Glomerular visceral epithelial cell (primary cell): ENCODE results near the gene DCPS.
"Not testable (repeated sequence)": the region's sequence is repeated elsewhere in the genome, so short reads cannot be mapped to it uniquely, and the experiment has no call there.

Source experiments
- DNase-seq: peaks from one replicate; pipeline ENCODE4 v3.0.0-alpha.2; 2016; ENCODE audit errors: extremely low spot score

Gene DCPS

DNA sequence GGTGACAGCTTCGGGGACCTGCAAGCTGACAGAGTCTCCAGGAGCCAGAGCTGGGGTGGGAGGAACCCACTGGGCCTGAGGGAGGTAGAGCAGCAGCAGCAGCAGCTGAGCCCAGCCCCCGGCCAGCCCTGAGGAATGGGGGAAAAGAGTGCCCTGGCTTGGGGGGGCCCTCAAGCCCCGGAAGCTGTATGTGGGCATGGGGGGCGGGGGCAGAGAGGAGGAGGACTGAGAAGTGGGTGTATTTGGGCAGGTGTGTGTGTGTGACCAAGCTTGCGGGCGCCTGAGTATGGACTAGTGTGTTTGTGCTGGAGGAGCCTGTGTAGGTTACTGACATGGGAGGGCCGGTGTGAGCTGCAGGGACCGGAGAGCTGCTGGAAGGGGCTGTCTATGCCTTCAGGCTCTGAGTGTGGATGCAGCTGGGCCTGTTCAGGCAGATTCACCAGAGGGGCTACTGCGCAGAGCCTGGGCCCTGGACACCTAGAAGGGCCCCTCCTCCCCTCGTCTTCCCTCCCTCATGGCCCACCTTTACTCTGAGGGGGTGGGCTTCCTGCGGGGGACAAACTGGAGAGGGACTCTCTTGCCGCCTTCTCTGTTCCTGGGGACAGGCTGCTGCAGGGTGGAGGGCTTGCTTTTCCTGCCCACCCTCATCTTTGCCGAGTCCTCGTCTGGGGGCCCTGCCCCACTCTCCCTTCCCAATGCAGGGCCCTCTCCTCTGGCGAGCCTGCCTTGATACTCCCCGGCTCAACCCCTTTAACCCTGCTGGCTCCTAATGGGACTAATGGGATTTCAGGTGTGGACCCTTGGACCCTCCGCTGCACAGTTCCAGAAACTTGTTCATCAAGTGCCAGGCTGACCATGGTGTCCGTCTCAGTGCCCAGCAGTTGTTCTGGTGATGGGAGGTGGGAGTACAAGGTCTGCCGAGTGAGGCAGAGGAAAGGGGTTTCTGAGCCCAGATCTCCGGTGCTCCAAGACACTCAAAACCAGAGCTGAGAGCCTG lies 79.8 kb downstream of the DCPS start:
- no peak for DNase-seq

DNA sequence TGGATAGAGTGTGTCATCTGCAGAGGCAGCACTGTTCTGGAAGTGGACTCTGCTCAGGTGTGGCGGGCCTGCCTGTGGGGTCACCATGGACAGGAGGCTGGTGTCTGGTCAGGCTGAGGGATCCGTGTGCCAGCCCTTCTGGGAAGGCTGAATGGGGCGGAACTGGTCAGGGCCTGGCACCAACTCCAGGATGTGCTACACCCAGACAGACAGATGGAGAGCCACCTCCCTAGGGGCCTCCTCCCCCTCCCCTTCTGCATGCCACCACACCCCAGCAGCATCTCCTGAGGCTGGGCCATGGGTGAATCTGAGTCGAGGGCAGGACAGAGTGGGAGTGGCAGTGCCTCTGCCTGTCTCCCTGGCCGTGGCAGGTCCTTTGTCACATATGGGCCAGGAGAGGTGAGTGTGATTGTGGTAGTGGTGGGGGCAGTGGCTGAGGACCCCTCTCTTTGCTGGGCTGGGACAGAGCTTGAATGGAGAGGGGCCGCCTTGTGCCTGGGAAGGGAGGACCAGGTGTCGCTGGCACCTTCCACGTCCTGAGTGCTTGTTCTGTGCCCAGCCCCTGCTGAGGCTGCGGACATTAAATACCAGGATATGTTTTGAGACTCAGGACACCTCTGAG lies 80.7 kb downstream of the DCPS start:
- DNase-seq, result no peak

DNA sequence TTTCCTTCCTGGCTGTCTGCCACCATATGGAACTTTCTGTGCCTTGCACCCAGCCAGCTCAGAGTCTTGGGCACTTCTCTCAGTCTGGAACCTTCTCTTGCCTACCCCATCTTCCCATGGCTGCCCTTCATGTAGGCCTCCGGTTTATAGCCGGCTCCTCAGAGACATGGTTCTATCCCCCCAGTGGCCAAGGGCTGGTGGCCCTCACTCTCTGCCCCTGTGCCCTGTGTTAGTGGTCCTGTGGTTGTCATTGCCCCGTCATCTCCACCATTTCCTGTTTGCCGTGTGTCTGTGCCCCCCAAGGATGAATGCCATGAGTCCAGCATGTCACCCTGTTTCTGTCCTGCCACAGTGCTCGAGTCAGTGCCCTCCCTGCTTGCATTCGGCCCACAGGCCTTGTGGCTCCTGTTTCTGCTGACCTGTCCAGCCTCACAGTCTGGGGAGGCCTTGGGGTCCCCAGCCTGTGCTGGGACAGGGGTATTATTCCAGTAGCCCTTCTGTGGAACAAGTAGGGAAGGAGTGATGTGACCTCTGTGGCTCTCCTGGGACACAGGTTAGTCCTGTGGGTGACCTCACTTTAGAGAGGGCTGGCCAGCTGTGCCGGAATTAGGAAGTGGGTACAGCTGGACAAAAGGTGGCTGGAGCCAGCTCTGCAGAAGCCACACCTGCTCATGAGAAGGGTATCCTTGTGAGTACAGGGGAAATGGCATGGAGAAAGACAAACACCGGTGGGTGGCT lies 82.3 kb downstream of the DCPS start:
- no peak for DNase-seq

DNA sequence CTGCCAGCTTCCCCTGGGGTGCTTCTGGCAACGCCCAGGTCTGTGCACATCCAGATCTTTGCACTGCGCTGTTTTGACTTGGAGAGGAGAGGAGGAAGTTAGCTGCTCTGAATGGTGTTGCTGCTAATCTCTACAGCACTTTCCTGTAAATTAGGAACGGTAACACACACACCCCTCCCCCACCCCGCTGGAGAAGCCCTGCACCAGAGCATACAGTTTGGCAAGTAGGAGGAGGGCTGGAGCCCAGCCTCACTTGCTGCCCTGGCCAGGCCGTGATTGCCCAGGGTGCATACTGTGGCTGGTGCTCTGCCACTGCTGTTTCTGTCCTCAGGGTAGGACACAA lies 82.8 kb downstream of the DCPS start:
- DNase-seq, result not testable (repeated sequence)

DNA sequence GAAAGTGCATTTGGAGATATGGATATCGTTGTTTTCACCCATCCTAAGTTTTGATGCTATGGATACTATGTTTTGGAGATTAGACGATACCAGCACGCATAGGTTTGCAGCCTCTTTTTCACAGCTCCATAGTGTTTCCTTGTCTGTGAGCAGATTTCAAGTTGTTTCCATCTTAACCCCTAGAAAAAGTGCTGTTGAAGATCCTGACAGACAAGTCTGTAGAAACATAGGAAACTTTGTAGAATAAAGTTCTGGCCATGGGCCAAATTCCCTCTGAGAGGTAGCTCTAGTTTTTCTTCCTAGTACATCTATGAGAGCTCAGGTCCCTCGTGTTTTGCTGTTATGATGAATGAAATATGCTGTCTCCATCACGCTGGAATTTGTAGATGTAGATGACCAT lies 84.0 kb downstream of the DCPS start:
- no peak for DNase-seq

DNA sequence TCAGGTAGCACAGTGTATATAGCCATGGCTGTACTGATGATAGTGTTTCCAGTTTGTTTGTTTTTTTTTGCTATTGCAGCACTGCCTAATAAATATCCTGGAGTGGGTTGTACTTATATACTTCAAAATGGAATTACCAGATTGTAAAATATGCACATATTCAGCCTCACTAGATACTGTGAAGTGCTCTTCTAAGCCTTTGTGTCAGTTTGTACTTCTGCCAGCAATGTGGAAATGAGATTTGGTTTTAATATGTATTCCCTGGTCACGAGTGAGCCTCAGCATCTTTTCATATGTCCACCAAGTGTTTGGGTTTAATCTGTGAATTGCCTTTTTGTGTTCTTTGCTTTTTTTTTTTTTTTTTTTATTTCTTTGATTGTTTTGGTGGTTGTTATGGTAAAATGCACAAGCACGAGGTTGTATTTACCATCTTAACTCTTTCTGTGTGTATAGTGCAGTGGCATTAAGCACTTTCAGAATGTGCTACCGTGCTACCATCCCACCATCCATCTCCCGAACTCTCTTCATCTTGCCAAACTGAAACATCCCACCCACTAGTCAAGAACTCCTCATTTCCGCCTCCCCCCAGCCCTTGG lies 86.5 kb downstream of the DCPS start:
- DNase-seq, result no peak

DNA sequence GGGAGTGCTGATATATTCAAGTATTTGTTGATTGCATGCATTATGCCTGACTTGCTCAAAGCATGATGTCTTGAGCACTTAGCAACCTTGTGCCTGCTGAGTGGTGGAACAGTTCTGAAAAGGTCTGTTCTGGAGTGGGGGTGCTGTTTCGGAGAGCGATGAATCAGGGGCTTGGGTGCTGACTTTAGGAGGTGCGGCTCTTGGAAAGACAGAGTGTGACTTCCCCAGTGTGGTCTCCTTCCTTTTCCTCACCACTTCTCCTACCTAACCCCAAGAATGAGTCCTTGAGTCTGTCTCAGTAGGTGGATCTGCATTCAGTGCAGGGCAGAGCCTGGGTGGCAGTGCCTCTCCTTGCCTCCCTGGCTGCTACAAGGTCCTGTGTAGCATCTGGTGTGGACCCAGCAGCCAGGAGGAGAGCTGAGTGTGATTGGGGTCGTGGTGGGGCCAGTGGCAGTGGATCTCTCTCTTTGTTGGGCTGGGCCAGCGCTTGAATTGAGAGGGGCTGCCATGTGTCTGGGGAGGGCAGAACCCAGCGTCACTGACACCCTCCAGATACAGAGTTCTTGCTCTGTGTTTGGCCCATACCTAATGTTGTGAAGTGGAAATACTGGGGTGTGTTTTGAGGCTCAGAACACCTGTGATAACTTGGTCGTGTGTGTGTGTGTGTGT lies 87.6 kb downstream of the DCPS start:
- DNase-seq, result no peak

DNA sequence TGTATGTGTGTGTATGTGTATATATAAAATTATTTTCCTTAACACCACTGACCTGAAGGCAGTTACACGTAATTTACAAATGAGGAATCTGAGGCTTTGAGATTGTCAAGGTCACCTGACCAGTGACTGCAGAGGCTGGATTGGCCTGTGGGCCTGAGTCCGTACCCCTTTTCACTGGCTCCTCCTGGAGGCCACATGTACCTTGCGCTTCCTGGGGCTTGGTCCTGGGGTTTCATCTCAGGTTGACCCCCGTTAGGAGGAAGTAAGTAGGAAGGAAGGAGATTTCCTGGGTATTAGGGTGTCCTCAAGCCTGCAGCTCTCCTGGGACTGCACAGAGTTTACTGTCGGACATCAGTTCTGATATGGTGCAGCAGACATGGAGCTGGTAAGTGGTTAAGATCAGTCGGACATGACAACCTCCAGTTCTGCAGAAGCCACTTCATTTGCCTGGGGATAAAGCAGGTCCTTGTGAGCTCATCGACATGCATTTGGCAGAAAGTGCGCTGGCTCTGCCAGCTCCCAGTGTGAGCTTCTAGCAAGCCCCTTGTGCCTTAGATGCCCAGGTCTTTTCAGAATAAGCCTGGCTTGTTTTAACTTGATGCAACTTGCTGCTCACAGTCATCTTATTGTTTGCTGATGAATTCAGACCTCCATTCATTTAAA lies 88.2 kb downstream of the DCPS start:
- no peak for DNase-seq

DNA sequence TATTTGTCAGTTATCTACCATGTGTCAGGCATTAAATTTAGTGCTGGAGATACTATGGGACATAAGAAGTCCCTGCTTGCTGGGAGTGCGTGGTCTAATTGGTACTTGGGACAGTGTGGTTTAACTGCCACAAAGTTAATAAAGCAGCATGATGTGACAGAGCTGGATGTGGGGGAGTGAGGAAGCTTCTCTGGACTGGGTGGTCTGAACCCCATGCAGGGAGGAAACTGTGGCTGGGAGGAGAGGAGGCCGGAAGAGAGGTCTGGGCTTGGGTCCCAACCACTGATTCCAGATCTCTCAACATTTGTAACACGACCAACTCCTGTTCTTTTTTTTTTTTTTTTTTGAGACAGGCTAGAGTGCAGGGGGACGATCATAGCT lies 88.8 kb downstream of the DCPS start:
- DNase-seq, result no peak

DNA sequence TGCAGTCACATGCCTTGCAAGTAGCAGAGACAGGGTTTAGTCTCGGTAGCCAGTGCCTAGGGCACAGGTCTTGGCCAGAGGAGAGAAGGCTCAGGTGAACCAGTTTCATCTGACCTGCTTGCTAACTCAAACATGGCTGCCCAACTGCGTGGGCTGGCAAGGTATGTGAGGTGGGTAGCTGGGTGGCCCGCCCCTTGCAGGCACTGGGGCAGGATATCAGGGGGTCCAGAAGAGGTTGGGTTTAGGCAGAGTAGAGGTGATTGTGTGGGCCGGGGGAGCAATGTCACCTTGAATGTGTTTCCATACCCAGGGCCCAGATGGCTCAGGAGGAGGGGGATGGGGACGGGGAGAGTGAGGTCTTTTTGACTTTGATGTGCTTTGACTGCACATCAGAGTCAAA lies 89.3 kb downstream of the DCPS start:
- DNase-seq, result no peak

DNA sequence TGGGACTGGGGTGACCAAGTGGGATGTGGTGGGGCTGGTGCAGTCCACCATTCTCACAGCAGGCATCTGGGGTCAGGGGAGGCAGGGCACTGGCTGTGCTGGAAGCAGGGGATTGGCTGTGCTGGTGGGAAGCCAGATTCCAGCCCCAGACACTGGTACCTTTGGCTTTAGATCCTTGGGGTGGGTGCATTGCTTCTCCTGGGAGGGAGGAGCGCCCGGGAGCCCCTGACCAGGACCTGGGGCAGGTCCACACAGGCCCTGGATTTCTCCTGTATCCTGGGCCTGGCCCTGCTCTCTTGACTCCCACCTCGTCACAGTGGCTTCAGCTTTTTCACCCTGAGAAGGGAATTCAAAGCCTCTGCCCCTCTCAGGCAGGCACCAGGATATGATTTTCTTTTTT lies 90.2 kb downstream of the DCPS start:
- no peak for DNase-seq

DNA sequence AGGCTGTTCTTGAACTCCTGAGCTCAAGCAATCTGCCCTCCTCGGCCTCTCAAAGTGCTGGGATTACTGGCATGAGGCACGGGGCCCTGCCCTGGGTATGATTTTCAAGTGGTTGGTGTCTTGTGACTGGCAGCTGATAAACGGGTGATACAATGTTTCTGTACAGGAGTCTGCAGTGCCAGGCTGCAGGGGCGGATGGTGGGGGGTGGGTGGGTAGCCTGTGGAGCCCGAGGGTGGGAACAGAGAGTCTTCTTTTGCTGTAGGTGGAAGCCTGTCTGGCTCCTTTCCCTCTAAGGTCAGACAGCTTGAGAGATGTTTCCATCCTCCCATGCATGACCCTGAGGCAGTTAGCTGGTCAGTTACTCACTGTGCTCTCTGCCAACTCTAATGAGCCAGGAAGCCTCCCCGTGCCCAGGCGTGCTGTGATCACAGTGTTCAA lies 90.8 kb downstream of the DCPS start:
- peak; percentile 44 for DNase-seq
